Suprapubic skin (tissue), 3 donors: ENCODE results near the gene SURF1.

Experiments used
- CTCF ChIP-seq, 2 donors: fragments of 200-600 bp in 1 of 2; fragments of 450-650 bp in 1 of 2; sonication (generic) in 1 of 2; IDR thresholded peaks; one replicate each; pipeline ENCODE4 v1.5.1; 2016 to 2019; ENCODE audit warnings: antibody characterized with exemption in 2 of 2, mild to moderate bottlenecking in 1 of 2, moderate library complexity in 1 of 2
- POLR2A ChIP-seq, 2 donors: fragments of 450-650 bp; IDR thresholded peaks; one replicate each; pipeline ENCODE4 v1.6.1; 2017; ENCODE audit warnings: antibody characterized with exemption in 2 of 2, mild to moderate bottlenecking in 2 of 2, moderate library complexity in 2 of 2

- no peak for TF ChIP-seq CTCF (IDR thresholded peaks at IDR 0.05)
- no peak for TF ChIP-seq POLR2A (IDR thresholded peaks at IDR 0.05)
These were observed 40.7 kb upstream of the SURF1 start for GRCh38 chr9:133396952-133397351.
